NB4 (cell line): ENCODE data around the gene POU2AF1.

Experiments
- DNase-seq: peaks from one replicate; pipeline ENCODE4 v3.0.0; 2010; ENCODE audit warnings: low read depth
- H3K4me3 ChIP-seq: one replicate; pipeline ENCODE4 v1.5.1; 2011; ENCODE audit warnings: mild to moderate bottlenecking, low read depth, low read length, moderate library complexity
- MYC ChIP-seq: IDR thresholded peaks from 2 replicates; pipeline ENCODE4 v1.6.1; 2011; ENCODE audit warnings: low read depth, low read length
- POLR2A ChIP-seq: IDR thresholded peaks from 2 replicates; pipeline ENCODE4 v1.6.1; 2011; ENCODE audit warnings: mild to moderate bottlenecking; ENCODE audit not compliant: insufficient read length; ENCODE audit errors: extremely low read depth
- TF ChIP-seq, protein P1 (sequence below): IDR thresholded peaks from 2 replicates; pipeline ENCODE4 v1.6.1; 2011; ENCODE audit warnings: low read depth, low read length
- TF ChIP-seq, protein P2 (sequence below): IDR thresholded peaks from one replicate; pipeline ENCODE4 v1.5.1; 2012; ENCODE audit warnings: low read depth, low read length

The POU2AF1 gene

DNA sequence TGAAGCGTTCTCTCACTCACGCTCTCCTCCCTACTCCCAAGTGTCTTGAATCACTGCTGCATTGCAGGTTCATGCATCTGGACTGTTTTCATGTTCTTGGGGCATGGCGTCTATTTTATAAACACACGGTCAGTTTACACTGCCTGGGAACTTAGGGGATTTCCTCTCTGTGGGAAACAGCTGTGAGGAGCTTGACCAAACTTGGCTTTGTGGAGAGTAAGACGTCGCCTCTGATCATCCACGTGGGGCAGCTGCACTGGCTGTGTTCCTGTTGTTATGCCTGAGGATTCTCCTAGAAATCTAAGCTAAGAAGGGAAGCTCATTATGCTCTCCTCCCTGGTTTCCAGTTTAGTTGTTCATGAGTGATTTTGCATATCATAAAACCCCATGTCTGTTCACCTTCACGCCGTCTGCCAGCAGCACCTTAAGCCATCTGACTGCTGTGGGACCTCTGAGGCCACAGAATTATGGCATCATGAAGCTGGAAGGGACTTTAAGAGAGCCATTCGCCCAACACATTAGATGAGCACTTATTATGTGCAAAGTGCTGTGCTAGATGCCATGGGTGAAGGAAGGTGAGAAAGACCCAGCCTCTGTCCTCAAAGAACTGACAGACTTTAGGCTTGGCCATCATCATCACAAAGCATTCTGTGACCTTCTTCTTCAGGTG lies 38.8 kb upstream of the POU2AF1 start:
- no peak for DNase-seq
- TF ChIP-seq POLR2A (no peak), MYC (no peak)
- TF ChIP-seq, protein P1, sequence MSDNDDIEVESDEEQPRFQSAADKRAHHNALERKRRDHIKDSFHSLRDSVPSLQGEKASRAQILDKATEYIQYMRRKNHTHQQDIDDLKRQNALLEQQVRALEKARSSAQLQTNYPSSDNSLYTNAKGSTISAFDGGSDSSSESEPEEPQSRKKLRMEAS, result no peak
- TF ChIP-seq, protein P2, sequence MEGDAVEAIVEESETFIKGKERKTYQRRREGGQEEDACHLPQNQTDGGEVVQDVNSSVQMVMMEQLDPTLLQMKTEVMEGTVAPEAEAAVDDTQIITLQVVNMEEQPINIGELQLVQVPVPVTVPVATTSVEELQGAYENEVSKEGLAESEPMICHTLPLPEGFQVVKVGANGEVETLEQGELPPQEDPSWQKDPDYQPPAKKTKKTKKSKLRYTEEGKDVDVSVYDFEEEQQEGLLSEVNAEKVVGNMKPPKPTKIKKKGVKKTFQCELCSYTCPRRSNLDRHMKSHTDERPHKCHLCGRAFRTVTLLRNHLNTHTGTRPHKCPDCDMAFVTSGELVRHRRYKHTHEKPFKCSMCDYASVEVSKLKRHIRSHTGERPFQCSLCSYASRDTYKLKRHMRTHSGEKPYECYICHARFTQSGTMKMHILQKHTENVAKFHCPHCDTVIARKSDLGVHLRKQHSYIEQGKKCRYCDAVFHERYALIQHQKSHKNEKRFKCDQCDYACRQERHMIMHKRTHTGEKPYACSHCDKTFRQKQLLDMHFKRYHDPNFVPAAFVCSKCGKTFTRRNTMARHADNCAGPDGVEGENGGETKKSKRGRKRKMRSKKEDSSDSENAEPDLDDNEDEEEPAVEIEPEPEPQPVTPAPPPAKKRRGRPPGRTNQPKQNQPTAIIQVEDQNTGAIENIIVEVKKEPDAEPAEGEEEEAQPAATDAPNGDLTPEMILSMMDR, result no peak
- H3K4me3 ChIP-seq, result no peak overlapping the region

DNA sequence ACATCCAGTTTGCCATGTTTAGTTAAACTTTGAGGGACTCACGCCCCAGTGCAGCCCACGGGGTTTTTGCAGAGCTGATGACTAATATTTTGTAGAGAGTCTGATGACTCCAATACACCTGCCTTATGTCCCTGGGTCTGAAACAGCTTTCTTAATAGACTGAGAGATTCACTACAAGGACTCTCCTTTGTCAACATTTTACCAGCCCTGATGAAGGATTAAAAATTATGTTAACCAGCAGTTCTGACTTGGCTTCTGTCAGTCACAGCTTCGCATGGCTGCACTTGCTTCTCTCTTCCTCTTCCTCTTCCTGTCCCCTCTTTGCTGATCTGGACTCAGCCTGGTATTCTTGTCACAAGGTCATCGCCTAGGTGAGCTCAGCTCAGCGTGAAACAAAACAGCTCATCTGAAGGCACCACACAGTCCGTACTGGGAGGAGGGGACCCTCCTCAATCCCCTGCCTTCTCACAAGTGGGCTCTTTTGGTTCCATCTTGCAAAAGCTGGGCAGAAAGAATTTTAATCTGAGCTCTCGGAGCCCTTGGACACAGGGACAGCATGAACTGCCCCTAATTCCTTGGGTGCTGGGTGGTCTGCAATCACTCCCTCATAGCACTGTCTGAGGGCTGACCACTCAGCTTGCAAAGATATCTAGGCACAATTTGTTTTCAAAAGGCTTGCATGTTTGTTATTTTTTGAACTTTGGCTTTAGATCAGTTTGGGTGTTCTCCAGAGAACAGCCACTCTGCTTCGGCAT lies 38.1 kb upstream of the POU2AF1 start:
- no peak overlapping the region for H3K4me3 ChIP-seq
- DNase-seq, result peak; percentile 21

GRCh38 chr11:111416231-111416960 lies 37.3 kb upstream of the POU2AF1 start:
- H3K4me3 ChIP-seq, result no peak overlapping the region
- DNase-seq, result no peak

More for the DNA sequence above, 38.1 kb upstream of the POU2AF1 start:
- no peak for TF ChIP-seq MYC
- TF ChIP-seq POLR2A, result no peak
- TF ChIP-seq, protein P1, result no peak
- TF ChIP-seq, protein P2, result no peak

GRCh38 chr11:111414936-111415335 lies 35.9 kb upstream of the POU2AF1 start:
- no peak overlapping the region for H3K4me3 ChIP-seq
- no peak for DNase-seq
- TF ChIP-seq POLR2A (no peak), MYC (no peak)
- TF ChIP-seq, protein P1, result no peak
- TF ChIP-seq, protein P2, result no peak

More at GRCh38 chr11:111416231-111416960, 37.3 kb upstream of the POU2AF1 start:
- TF ChIP-seq POLR2A (no peak), MYC (no peak)
- TF ChIP-seq, protein P2, result no peak
- TF ChIP-seq, protein P1, result no peak

- TF ChIP-seq, protein P1, result no peak
- TF ChIP-seq, protein P2, result no peak
- TF ChIP-seq POLR2A (no peak), MYC (no peak)
- peak; percentile 24 for DNase-seq
- H3K4me3 ChIP-seq, result no peak overlapping the region
Measured at GRCh38 chr11:111414267-111414931, 35.3 kb upstream of the POU2AF1 start.
